Panc1 (cell line): Measurements from ENCODE around the gene PARP3.

ENCODE experiments used
- POLR2AphosphoS5 ChIP-seq: IDR thresholded peaks from 2 replicates; pipeline ENCODE4 v1.6.1; 2012; ENCODE audit warnings: mild to moderate bottlenecking, low read depth, low read length, moderate library complexity
- TF ChIP-seq, protein P1 (sequence below): fragments of 450-650 bp; IDR thresholded peaks from 2 replicates; pipeline ENCODE4 v1.5.1; 2017; ENCODE audit warnings: mild to moderate bottlenecking
- TF ChIP-seq, protein P2 (sequence below), 2 experiments: IDR thresholded peaks; 2 replicates each; pipeline ENCODE4 v1.6.1; 2011 to 2012; ENCODE audit warnings: low read depth in 2 of 2, control low read depth in 1 of 2, low read length in 1 of 2, mild to moderate bottlenecking in 1 of 2, moderate library complexity in 1 of 2; ENCODE audit not compliant: insufficient read depth in 1 of 2

DNA sequence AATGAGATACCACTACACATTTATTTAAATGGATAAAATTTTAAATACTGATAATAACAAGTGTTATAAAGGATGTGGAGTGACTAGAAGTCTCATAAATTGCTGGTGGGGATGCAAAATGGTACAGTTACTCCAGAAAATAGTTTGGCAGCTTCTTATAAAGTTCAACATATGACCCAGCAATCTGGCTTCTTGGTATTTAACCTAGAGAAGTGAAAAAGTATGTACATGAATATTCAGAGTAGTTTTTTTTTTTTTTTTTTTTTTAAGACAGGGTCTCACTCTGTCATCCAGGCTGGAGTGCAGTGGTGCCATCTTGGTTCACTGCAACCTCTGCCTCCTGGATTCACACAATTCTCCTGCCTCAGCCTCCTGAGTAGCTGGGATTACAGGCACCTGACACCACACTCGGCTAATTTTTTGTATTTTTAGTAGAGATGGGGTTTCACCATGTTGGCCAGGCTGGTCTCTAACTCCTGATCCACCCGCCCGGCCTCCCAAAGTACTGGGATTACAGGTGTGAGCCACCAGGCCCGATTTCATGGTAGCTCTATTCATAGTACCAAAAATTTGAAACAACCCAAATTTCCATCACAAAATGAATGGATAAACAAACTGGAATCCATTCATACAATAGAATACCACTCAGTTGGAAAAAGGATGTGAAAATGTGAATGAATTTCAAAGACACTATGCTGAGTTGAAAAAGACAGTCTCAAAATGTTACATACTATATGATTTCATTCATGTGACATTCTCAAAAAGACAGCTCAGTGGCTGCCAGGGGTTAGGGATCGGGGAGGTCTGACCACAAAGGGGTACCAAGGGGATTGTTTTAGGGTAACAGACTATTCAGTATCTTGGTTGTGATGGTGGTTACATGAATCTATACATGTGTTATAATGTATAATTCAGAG, 14.8 kb upstream of the PARP3 start:
- no peak for TF ChIP-seq POLR2AphosphoS5
- TF ChIP-seq, protein P1, sequence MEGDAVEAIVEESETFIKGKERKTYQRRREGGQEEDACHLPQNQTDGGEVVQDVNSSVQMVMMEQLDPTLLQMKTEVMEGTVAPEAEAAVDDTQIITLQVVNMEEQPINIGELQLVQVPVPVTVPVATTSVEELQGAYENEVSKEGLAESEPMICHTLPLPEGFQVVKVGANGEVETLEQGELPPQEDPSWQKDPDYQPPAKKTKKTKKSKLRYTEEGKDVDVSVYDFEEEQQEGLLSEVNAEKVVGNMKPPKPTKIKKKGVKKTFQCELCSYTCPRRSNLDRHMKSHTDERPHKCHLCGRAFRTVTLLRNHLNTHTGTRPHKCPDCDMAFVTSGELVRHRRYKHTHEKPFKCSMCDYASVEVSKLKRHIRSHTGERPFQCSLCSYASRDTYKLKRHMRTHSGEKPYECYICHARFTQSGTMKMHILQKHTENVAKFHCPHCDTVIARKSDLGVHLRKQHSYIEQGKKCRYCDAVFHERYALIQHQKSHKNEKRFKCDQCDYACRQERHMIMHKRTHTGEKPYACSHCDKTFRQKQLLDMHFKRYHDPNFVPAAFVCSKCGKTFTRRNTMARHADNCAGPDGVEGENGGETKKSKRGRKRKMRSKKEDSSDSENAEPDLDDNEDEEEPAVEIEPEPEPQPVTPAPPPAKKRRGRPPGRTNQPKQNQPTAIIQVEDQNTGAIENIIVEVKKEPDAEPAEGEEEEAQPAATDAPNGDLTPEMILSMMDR, result no peak
- TF ChIP-seq, protein P2, sequence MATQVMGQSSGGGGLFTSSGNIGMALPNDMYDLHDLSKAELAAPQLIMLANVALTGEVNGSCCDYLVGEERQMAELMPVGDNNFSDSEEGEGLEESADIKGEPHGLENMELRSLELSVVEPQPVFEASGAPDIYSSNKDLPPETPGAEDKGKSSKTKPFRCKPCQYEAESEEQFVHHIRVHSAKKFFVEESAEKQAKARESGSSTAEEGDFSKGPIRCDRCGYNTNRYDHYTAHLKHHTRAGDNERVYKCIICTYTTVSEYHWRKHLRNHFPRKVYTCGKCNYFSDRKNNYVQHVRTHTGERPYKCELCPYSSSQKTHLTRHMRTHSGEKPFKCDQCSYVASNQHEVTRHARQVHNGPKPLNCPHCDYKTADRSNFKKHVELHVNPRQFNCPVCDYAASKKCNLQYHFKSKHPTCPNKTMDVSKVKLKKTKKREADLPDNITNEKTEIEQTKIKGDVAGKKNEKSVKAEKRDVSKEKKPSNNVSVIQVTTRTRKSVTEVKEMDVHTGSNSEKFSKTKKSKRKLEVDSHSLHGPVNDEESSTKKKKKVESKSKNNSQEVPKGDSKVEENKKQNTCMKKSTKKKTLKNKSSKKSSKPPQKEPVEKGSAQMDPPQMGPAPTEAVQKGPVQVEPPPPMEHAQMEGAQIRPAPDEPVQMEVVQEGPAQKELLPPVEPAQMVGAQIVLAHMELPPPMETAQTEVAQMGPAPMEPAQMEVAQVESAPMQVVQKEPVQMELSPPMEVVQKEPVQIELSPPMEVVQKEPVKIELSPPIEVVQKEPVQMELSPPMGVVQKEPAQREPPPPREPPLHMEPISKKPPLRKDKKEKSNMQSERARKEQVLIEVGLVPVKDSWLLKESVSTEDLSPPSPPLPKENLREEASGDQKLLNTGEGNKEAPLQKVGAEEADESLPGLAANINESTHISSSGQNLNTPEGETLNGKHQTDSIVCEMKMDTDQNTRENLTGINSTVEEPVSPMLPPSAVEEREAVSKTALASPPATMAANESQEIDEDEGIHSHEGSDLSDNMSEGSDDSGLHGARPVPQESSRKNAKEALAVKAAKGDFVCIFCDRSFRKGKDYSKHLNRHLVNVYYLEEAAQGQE (IDR thresholded peaks at IDR 0.05; ENCODE audit: insufficient read depth in 1 of 2, low read depth in 2 of 2, low read length in 1 of 2), result no peak
